RWPE2 (cell line): ENCODE measurements around the gene ZCCHC14.
"Not testable (repeated sequence)": the region's sequence is repeated elsewhere in the genome, so short reads cannot be mapped to it uniquely, and the experiment has no call there.

Experiments used
- ATAC-seq: fragments of 200-7000 bp; cut with Tn5 transposase; 3 replicates; pipeline ENCODE4 v1.9.1; 2021; ENCODE audit warnings: low read depth
- DNase-seq: peaks from one replicate; pipeline ENCODE4 v3.0.0-alpha.2; 2020; ENCODE audit warnings: low spot score
- H3K27ac ChIP-seq: fragments of 450-650 bp; 2 replicates; pipeline ENCODE4 v1.5.1; 2017; ENCODE audit warnings: mild to moderate bottlenecking; ENCODE audit not compliant: poor library complexity, severe bottlenecking
- H3K27me3 ChIP-seq: fragments of 250-450 bp; sonication (Bioruptor Pico); 2 replicates; pipeline ENCODE4 v1.5.1; 2021; ENCODE audit warnings: mild to moderate bottlenecking, moderate library complexity; ENCODE audit not compliant: insufficient read depth, poor library complexity, severe bottlenecking
- H3K36me3 ChIP-seq: fragments of 250-450 bp; sonication (Bioruptor Pico); 2 replicates; pipeline ENCODE4 v1.5.1; 2020; ENCODE audit warnings: low read depth, mild to moderate bottlenecking, moderate library complexity
- H3K4me1 ChIP-seq: fragments of 250-450 bp; sonication (Bioruptor Pico); 2 replicates; pipeline ENCODE4 v1.5.1; 2021; ENCODE audit warnings: mild to moderate bottlenecking, moderate library complexity; ENCODE audit not compliant: insufficient read depth, poor library complexity, severe bottlenecking
- H3K4me3 ChIP-seq: fragments of 250-450 bp; sonication (Bioruptor Pico); 2 replicates; pipeline ENCODE4 v1.5.1; 2021; ENCODE audit warnings: mild to moderate bottlenecking, moderate library complexity; ENCODE audit not compliant: severe bottlenecking
- H3K9me3 ChIP-seq: fragments of 250-450 bp; sonication (Bioruptor Pico); 2 replicates; pipeline ENCODE4 v1.5.1; 2021; ENCODE audit warnings: mild to moderate bottlenecking, moderate library complexity; ENCODE audit not compliant: severe bottlenecking
- TF ChIP-seq, protein P1 (sequence below): fragments of 450-650 bp; IDR thresholded peaks from one replicate; pipeline ENCODE4 v1.5.1; 2017; ENCODE audit warnings: mild to moderate bottlenecking, moderate library complexity; ENCODE audit not compliant: poor library complexity, severe bottlenecking

Gene ZCCHC14

DNA sequence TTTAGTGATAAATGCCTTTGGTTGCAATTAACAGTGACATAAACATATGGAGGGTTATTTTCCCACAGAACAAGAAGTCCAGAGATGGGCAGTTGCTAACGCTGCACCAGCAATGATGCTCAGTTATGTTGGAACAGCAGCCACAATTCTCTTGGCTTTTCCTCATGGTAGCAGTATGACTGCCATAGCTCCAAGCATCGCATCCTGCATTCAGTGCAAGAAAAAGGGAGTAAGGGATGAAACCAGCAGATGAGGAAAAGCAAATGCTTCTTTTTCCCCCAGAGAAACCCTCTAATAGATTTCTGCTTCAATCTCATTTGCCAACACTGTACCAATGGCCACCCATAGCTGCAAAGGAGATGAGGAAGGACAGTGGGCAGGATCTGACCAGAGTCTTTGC is 13.0 kb upstream of the ZCCHC14 start:
- TF ChIP-seq, protein P1, sequence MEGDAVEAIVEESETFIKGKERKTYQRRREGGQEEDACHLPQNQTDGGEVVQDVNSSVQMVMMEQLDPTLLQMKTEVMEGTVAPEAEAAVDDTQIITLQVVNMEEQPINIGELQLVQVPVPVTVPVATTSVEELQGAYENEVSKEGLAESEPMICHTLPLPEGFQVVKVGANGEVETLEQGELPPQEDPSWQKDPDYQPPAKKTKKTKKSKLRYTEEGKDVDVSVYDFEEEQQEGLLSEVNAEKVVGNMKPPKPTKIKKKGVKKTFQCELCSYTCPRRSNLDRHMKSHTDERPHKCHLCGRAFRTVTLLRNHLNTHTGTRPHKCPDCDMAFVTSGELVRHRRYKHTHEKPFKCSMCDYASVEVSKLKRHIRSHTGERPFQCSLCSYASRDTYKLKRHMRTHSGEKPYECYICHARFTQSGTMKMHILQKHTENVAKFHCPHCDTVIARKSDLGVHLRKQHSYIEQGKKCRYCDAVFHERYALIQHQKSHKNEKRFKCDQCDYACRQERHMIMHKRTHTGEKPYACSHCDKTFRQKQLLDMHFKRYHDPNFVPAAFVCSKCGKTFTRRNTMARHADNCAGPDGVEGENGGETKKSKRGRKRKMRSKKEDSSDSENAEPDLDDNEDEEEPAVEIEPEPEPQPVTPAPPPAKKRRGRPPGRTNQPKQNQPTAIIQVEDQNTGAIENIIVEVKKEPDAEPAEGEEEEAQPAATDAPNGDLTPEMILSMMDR: no peak
- ATAC-seq: no peak
- no peaks in the 10 kb centered on the region for H3K27me3 ChIP-seq
- no peak overlapping the region for H3K4me3 ChIP-seq
- DNase-seq: no peak
- H3K27ac ChIP-seq: no peak overlapping the region
- no peaks in the 10 kb centered on the region for H3K4me1 ChIP-seq
- no peaks in the 10 kb centered on the region for H3K9me3 ChIP-seq
- H3K36me3 ChIP-seq: no peaks in the 10 kb centered on the region

DNA sequence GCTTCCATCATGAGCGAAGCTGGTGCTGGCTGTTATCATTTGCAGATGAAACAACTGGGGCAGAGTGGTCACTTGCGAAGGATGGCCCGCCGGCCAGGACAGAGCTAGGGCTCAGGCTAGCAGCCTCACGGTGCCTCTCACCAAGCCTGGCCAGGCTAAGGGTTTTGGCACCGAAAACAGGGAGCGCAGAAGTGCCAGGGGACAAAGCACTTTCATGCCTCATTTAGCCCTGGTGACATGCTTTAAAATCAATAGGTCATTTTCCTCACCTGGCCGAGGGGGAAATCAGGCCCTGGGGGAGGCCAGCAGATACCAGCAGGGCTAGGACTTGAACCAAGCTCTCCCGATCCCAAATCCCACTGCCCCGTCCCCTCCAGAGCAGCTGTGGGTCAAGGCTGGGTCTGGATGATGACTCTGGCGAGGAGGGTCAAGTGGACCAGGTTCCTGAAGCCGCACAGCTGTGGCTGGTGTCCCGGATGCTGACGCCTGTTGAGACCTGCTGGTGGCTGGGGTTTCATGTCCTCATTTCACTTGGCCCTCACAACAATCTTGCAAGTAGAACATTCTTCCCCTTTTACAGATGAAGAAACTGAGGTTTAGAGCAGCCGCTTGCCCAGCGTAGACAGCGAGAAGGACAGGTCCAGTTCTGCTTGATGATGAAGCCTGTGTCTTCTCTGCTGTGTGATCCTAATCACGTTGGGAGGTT is 10.6 kb upstream of the ZCCHC14 start:
- not testable (repeated sequence) for H3K27me3 ChIP-seq, H3K9me3 ChIP-seq, H3K27ac ChIP-seq, DNase-seq, H3K36me3 ChIP-seq, H3K4me3 ChIP-seq, ATAC-seq
- peaks cover 14% of the 10 kb centered on the region for H3K4me1 ChIP-seq

DNA sequence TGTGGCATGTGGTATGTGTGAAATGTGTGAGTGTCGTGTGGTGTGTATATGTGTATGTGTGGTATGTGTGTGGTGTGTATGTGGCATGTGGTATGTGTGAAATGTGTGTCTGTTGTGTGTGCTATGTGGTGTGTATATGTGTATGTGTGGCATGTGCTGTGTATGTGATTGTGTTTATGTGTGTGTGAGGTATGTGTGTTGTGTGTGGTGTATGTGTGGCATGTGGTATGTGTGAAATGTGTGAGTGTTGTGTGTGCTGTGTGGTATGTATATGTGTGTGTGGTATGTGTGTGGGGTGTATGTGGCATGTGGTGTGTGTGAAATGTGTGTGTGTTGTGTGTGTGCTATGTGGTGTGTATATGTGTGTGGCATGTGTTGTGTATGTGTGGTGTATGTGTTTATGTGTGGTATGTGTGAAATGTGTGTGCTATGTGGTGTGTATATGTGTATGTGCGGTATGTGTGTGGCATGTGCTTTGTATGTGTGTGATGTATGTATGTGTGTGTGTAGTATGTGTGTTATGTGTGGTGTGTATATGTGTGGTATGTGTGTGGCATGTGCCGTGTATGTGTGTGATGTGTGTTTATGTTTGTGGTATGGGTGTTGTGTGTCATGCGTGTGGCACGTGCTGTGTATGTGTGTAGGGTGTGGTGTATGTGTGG is 9.6 kb upstream of the ZCCHC14 start:
- DNase-seq (no peak), ATAC-seq (no peak)
- Histone ChIP-seq H3K4me1 (peaks cover 14% of the 10 kb centered on the region), H3K9me3 (no peaks in the 10 kb centered on the region), H3K27ac (no peak overlapping the region), H3K4me3 (no peak overlapping the region), H3K27me3 (no peaks in the 10 kb centered on the region), H3K36me3 (no peaks in the 10 kb centered on the region)
- TF ChIP-seq, protein P1: no peak

DNA sequence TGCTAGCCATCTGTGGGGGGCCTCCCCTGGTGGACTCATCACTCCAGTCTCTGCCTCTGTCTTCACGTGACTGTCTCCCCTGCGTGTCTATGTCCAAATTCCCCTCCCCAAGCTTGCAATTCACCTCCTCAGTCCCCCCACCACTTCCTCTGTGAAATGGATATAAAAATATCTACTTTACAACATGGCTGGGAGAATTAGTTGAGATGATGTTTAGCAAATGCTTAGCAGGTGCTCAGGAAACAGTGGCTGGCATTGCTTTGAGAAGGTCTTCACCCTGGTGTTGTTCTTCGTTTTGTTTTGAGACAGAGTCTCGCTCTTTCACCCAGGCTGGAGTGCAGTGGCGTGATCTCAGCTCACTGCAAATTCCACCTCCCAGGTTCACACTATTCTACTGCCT is 8.3 kb upstream of the ZCCHC14 start:
- no peak overlapping the region for H3K4me3 ChIP-seq
- no peaks in the 10 kb centered on the region for H3K36me3 ChIP-seq
- no peaks in the 10 kb centered on the region for H3K27me3 ChIP-seq
- no peaks in the 10 kb centered on the region for H3K9me3 ChIP-seq
- TF ChIP-seq, protein P1: no peak
- DNase-seq: no peak
- peaks cover 14% of the 10 kb centered on the region for H3K4me1 ChIP-seq
- no peak for ATAC-seq
- H3K27ac ChIP-seq: no peak overlapping the region

DNA sequence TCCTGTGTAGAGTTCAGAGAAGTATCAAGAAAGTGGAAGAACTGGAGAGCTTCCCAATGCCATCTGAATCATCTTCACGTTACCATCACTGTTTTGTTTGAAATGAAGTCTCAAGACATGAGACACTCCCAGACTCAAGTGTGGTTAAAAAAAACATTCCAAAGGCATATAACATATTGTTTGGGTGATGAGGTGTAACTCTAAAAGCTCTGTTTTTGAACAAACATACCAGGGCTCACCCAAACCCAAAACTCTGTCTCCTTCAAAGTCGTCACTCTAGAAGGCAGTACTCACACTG is 6.3 kb upstream of the ZCCHC14 start:
- H3K36me3 ChIP-seq: no peaks in the 10 kb centered on the region
- no peak overlapping the region for H3K4me3 ChIP-seq
- peaks cover 14% of the 10 kb centered on the region for H3K4me1 ChIP-seq
- TF ChIP-seq, protein P1: no peak
- peak; percentile 71 for ATAC-seq
- H3K9me3 ChIP-seq: no peaks in the 10 kb centered on the region
- H3K27ac ChIP-seq: peak overlapping the region; percentile 18
- H3K27me3 ChIP-seq: no peaks in the 10 kb centered on the region
- no peak for DNase-seq
